Stimulated activated naive CD4-positive, alpha-beta T cell treated with Interleukin-2 at 50 U/mL for 16 hours (primary cell): ENCODE data around the gene RASAL1.

ENCODE experiments used
- DNase-seq: peaks from one replicate; lab custom pipeline; 2025; lab: John Stamatoyannopoulos, UW

The RASAL1 gene

DNA sequence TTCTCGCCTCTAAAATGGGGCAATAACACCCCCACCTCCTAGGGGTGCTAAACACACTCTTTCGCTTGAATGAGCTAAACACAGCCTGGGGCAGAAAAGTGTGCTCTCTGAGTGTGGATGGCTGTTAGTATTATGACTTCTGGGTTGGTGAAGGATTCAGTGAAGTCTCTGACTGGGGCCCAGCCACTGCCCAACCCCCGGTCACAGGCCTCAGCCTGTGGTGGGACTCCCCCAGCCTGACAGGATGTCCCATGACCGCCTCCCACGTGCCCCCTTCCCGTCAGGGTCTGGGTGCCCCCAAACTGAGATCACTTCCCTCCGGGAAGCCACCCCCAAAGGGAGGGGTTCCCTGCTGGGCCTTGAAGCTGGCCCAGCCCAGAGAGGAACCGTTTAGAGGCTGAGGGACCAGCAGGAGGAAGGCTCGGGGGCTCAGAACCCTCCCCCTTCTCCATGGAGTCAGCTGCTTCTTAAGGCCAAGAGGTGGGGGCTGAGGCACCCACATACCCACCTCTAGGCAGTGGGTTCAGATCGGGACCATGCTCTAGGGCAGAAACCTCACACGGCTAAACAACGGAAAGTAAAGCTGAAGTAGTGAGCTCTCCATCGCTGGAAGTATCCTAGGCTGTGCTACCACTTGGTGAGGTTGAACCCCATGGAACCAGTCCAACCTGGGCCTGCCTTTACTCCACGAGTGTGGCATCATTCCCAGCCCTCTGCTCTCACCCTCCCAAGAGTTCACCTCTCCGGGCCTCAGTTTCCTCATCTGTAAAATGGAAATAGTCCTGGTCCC, 65.2 kb downstream of the RASAL1 start:
- DNase-seq = no peak

DNA sequence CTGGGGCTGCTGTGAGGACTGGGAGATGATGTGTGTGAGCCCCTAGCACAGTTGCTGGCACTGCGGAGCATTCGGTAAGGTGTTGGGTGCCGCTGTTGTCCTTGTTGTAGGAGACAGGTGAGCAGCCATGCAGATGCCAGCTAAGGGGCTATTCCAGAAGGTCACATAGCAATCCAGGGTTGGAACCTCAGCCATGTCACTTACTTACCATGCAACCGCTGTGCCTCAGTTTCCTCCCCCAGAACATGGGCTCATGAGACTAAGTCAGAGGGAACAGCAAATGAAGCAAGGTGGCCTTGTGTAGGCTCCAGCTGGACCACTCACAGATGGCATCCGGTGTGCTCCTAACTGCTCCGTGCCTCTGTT, 65.8 kb downstream of the RASAL1 start:
- no peak for DNase-seq

DNA sequence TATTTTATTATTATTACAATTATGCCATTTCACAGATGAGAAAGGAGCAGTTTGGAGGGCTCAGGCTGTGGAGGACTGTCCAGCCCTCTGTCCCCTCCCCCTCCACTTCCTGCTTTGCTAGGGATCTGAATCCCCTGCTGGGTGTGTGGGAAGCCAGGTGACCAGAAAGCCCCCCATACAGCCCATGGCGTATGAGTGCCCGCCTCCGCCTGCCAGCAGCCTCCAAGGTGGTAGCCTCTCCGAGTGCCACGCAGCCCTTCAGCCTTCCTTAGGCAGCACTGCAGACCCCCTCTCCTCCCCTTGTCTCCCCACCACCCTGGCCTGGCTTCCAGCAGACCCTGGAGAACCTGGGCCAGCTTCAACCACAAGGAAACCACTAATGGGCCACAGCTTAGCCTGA, 66.4 kb downstream of the RASAL1 start:
- no peak for DNase-seq

DNA sequence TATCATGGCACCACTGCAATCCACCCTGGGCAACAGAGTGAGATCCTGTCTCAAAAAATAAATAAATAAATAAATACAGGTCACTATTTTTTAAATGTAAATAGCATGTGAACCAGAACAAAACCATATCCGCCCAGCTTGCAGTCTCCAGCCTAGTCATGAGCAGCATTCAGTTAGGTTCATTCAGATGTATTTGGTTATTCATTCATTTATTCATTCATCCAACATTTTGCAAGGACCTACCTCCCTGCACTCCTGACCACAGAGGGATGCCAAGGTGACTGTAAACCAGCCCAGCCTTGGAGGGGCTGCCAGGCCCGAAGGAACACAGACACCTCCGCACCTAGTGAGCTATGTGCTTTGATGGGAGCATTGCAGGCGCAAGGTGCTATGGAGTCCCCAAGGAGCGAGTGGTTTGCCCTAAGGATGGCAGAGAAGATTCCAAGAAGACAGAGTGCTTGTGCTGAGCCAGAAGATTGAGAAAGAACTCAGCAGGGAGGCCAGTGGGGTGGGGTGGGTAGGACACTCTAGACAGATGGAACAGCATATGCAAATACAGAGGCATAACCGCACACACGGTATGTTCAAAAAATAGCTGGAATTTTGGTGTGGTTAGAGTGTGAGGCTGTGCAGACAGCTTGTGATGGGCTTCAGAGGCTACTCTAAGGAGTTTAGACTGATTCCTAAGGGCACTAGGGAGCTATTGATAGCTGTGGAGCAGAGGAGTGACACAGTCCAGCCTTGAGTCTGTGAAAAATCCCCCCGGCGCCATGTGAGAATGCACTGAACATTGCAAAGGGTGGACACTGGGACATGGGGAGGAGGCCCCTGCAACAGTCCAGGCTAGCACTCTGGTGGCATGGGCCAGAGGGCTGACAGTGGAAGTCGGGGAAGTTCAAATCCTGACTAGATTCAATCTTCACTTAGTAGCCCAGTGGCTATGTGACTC, 67.3 kb downstream of the RASAL1 start:
- no peak for DNase-seq

DNA sequence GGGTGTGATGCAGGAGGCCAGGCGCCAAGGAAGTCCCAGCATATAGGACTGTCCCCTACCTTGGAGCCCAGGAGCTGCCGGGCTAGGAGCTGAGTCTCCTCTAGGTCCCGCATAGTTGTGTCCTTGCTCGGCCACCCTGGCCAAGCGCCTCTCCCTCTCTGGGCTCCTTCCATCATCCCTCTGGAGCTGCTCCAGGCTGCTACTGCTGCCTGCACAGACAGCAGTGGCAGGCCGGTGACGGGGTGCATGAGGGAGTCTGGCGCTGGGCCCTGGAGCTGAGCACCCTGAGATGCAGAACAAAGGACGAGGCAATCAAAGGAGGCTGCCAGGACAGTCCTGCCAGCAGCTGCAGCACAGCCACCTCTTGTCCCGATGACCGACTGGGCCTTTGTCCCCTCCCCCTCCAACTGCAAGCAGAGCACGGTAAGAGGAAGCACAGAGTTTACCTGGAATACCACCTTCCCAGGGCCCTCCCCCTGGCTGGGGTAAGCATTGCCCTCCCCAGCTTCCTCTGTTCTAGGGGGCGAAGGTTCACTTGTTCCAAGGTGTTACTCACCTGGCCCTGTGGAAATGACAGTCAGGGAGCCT, 68.7 kb downstream of the RASAL1 start:
- DNase-seq = no peak

DNA sequence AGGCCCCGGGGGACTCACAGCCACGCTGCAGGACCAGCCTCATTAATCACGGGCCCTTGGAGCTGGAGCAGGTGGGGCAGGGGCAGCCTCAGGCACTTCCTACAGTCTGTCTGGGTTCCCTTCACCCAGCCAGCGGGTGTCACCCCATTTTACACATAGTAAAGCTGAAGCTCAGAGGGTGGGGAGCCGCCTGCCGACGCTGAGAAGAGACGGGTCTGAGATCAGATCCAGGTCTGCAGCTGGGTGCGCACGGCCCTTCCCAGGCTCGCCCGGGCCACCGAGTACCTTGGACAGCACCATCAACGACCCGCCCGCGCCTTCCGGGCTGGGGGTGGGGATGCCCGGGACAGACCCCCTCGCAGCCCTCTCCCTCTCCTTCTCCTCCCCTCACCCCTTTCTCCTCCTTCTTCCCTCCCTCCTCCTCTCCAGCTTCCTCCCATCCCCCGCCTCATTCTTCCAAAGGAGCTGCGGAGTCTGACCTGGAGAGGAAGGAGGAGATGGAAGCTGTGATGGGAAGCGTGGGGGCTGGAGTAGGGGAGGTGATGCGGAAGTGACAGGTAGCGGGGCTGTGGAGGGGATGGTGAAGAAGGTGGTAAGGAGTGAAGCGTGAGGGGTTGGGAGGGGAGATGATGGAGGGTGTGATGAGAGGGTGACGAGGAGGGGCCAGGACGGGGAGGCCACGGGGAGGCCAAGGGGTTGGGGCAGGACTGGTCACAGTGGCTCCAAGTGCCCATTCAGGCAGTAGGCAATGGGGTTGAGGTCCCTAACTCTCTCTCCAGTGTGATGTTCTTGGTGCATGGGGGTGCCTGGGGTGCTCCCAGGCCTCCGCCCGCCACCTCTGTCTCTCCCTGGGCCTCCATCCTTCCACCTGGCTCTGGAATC, 70.2 kb downstream of the RASAL1 start:
- no peak for DNase-seq

DNA sequence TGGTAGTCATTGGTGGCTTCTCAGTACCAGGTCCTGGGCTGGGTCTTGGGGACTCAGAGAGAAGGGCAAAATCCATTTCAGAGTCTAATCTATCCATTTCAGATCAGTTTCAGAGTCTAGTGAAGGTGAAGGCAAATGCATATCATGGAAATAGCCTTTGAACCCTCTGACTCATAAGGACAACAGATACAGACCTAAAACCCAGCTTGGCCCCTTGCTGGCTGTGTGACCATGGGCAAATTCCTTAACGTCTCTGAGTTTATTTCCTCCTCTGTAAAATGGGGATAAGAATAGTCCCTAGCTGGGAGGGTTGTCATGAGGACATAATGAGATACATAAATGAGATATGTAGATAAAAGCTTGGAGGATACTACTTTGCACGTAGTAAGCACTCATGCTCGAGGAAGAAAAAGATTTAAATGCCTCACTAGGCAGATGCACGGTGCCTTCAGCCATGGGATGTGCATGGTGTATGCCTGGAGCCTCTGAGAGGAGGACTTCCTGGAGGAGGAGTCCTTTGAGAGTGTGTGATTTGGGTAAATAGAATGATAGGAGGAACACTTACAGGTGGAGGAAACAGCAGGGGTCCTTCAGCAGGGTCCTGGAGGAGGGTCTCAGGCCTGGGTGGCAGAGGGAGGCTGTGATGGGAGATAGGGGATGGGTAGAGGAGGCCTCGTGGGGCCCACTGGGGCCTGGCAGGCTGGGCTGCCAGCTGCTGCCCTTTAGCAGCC, 71.0 kb downstream of the RASAL1 start:
- DNase-seq = no peak

DNA sequence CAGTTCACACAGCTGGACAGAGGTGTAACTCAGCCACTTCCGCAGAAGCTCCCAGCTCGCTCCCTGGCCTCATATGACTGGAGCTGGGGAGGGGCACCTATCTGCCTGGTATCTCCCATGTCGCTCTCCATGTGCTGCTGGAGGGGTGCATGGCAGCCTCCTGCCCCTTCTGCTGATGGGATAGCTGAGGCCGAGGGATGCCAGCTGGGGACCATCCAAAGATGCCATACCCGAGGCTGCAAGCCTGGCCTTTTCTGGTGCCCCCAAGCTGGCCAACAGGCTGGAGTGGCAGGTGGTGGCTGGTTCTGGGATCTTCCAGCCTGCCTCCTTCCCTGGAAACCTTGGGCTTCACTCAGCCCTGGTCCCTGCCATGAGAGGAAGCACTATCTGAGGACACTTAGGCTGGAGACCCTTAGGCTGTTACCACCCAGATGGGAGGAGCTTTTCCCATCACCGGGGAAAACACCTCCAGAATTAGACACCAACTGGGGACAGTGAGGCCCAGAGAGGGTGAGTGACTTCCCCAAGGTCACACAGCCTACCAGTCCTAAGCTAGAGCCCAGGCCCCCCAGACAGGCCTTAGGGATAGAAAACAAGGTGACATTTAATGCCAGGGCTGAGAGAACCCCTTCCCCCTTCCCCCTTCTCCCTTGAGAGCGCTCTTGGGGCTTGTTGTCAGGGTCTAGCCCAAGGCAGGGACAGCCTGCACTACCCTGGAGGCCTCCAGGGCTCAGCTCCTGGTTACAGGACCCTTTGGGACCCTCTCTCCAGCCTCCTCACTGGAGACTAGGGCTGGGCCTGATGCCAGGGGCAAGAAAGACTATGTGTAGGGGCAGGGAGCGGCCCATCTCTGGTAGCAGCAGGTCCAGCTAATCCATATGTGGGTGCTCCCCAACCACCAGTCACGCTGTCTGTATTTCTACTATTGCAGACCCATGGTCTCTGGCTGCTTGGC, 71.9 kb downstream of the RASAL1 start:
- DNase-seq = no peak

DNA sequence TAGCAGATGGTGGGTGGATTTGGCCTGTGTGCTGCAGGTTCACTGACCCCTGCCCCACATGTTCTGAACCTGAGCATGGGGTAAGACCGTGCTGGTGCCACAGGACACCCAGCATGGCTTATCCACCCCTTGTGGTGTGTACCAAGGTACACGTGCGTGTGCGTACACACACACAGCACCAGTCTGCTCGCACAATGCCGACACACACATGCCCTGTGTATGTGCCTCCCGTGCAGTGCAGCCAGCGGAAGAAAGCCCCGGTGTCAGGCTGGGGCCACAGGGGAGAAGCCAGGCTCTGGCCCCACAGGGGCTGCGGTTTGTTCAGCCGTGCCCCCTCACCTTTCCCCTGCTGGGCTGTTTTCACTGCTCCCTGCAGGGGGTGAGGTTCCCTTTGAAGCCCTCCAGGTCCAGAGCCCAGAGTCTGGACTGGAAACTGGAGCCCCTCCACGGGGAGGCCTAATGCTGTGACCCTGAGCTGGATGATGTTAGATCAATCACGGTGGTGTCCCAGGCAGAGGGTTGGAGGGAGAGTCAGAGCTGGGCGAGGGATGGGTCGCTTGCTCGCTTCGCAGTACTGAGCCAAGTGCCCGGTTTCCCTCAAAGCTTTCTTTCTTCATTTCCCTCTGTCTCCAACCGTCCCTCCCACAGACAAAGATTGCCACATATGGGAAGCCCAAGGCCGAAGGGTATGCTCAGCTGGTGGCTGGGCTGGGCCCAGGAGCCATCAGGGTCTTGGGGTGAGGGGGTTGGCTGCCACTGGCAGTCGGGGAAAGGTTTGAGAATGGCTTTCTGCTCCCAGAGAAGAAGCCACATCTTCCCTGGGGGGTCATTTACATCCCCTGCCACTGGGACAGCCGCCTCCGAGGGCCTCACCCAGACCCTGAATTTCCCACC, 72.8 kb downstream of the RASAL1 start:
- DNase-seq = no peak

DNA sequence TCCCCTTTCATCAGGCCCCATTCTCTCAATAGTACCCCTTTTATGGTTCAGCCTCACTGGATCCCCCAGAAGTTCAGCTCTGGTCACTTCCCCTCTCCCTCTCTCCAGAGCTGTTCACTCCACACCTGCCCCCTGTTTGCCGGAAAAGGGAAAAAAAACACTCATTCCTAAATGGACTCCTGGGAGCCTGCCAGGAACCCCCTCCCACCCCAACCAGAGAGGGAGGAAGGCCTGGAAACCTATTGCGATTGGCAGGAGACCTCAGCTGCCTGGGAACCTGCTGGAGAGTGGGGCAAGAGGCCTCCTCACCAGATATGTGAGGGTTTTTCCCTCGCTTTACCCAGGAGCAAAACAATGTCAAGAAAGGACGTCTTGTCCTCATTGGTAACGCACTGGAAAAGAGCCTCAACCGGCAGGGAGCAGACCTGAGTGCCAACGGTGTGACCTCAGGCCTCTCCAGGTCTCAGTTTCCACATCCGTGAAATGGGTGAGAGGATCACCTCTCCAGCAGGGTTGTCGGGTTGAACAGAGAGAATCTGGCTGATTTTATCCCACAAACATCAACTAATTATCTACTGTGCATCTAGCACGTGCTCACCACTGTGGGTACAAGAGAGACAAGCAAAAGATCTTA, 74.4 kb downstream of the RASAL1 start:
- DNase-seq = no peak

DNA sequence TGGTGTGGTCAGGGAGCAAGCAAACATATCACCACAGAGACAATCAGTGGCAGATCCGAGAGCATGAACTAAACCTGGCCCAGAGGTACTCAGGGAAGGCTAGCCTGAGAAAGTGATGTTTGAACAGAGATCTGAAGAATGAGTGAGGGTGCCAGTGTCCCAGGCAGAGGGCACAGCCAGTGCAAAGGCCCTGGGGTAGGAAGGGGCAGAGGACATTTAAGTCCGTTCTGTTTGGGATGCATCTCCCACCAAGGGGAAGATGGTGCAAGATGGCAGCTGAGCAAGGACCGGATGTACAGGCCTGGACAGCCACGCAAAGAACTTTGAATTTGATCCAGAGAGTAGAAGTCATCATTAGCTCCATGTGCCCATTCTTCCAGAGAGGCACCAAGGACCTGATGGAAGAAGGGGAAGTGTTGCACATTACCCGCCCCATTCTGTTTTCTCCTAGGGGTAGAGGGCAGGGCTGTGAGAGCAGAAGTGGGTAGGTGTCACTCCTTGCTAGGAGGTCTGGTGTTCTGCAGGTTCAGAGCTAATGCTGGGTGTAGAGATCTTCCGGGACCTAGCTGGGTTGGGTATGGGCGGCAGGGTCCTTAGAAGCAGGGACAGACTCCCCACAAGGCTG, 75.1 kb downstream of the RASAL1 start:
- DNase-seq = no peak

DNA sequence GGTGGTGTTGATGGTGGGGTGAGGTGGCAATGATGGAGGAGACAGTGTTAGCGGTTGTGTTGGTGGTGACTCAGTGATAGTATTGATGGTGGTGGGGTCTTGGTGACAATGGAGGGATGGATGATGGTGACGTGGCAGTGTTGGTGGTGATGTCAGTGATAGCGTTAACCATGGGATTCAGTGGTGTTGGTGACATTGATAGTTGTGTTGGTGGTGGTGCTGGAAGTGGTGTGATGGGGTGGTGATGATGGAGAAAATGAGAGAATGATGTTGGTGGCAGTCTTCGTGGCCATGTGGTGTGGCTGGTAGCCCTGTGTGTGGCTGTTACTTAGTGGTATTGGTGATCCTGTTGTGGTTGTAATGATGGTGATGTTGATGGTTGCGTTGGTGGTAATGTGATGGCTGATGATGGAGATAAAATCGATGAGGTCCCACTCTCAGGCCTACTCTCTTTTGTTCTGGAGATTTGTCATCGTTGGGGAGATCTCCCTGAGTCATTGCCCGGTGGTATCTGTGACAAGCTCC, 76.4 kb downstream of the RASAL1 start:
- no peak for DNase-seq

DNA sequence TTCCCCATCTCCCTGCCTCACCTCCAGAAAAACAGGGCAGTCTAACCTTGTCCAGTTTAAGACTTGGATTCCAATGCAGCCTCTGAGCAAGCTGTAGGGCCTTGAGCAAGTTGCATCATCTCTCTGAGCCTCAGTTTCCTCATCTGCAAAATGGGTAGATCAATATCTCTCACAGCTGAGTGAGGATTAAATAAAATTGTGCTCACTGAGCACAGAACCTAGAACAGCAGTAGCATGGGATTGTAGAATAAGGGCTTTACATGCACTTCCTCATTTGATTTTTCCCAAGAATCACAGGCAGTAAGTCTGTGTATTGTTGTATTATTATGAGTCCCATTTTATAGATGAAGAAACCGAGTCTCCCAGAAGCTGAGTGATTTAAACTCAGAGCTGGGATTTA, 77.0 kb downstream of the RASAL1 start:
- DNase-seq = no peak

DNA sequence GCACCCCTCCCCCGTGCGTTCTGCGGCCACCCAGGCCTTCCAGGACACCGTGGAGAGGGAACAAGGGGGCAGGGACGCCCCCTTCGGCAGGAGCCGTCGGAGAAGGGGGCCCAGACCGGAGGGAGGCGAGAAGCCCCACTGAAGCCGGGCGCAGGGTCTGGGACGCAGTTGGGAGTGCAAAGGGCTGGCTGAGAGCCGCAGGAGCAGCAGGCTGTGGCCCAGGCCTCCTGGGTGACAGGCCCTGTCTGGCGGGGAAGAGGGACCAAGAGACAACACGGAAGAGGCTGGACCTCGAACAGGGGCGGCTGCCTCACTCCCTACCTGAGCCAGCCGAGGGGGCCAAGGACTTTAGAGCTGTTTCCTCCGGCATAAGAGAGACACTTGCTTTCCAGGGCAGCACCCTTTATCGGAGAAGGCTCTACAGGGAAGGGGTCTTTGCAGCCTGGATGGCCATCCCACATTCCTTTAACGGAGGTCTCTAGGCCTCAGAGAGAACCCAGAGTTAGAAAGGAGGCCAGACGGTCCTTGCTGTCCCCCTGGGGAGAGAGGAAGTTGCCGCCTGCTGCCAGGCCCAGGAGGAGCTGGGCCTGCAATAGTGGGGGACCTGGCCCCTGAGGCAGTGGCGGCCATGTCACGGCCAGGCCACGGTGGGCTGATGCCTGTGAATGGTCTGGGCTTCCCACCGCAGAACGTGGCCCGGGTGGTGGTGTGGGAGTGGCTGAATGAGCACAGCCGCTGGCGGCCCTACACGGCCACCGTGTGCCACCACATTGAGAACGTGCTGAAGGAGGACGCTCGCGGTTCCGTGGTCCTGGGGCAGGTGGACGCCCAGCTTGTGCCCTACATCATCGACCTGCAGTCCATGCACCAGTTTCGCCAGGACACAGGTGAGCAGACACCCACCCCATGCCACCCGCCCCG, 77.7 kb downstream of the RASAL1 start:
- DNase-seq = no peak

DNA sequence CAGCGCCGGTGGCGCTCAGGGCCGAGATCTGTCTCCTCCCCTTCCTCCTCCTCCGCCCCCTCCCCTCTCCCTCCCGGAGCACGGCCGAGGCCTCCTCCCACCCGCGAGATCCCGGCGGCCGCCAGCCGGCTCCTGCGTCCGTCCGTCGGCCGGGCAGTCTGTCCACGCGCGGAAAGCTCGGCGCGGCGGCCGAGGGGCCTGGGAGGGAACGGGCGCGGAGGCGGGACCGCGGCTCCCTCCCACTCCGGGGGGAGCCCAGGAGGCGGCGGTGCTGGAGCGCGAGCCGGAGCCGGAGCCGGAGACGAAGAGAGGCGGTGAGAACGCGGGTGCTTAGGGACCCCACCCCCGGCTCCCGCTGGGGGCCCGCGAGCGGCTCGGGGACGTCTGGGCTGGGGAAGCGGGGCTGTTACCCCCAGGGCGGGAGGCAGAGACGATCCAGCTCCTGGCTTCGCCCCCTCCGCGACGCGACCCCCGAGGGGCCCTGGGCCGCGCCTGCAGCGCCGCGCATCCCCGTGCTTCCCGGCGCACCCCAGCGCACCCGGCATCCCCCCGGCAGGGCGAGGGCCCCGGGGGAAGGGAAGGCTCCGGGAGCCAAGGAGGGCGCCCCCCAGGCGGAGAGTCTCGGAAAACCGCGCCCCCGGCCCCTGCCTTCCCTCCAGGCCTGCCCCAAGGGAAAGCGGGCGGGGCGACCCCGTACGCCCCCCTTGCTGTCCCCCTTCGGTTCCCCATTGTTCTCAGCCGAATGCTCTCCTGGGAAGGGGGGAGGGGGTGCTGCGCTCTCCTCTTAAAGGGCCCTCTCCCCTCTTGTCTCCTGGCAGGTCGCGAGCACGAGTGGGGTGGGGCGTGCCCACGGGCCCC, 78.7 kb downstream of the RASAL1 start, which contains the start of gene DTX1:
TSS of gene DTX1 (plus strand) at position 100 of the 858 bp plus-strand sequence. CDS start 1,463 bp downstream, outside the sequence.
- peak; percentile 36 for DNase-seq

DNA sequence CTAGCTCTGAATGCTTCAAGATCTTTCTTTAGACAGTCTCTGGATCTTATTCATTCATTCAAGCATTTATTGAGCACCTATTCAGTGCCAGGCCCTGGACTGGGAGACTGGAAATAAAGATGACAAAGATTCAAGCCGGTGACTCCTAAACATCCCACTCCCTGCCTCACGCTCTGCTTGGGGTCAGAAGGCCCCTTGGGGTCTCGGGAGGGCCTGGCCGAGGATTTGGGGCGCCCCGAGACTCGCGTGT, 79.3 kb downstream of the RASAL1 start:
- DNase-seq = no peak
